Measurements from ENCODE around the gene INCA1. TPM values are rescaled to one million over a fixed set of nuclear protein-coding genes. Genes with fewer than 3 reads are reported as not detected.

Gene INCA1
- total RNA-seq, 1 donor from 2014 or later = 0.62 TPM

DNA sequence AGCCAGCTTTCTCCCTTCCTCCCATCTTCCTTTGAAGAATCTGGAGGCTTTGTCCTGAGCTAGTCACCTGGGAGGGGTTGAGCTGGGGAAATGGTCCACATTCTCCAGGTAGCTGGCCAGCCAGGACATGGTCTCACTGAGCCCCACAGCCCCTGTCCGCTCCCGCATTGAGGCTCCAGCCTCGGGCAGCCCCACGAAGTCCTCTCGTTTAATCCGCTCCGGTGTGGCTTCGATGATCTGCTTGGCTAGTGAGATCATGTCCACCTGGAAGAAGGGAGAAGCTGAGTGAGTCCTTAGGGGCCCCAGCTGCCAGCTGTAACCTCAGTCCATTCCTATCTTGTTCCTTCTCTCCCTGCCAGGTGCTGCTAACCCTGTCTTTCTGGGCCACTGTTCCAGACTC, 27.0 kb downstream of the INCA1 start:
- DNase-seq = no peak

DNA sequence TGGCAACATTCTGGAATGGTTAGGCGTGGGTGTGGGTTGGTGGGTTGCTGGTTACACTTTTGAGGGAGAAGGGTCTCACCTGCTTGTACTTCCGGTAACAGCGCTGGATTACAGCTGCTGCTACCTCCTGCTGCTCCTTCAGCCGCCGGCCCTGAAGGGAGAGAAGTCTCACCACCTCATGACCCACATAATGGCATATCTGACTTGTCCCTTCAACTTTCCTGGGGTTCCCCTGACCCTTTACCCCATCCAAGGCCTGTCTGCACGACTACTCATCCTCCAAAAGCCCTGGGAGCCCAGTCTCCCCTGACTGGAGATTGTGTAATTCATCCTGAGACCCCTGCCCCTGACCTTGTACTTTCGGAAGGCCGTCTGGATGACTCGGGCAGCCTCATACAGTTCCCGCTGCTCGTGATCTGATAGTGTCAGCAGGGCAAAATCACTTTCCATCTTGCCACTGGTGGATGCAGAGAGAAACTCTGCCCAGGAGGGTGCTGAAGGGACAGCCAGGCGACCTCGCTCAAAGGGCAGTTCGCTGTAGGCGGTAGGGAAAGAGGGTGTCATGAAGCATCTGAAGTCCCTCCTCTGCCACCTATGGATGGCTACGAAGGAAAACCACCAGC, 27.7 kb downstream of the INCA1 start:
- no peak for DNase-seq

DNA sequence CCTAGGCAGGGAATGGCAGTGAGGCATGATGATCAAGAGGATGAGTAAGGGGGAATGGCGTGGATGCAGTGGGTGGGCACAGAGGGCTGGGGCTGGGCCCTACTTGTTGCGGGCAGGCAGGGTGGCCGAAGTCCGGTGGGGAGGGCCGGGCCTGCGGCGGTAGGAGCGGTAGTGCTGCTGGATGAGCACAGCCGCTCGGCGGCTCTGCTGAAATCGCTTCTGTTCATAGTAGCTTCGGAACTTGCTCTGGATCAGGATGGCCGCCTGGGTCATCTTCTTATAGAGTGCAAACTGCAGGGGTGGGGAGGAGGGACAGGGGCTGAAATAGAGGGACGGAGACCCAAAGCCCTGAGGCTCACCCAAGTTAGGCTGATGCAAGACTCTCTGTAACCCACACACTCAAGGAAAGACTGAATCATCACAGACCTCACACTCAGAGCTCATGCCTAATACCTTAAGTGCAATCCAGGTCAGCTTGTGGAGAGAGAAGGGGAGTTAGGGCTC, 28.2 kb downstream of the INCA1 start:
- no peak for DNase-seq

DNA sequence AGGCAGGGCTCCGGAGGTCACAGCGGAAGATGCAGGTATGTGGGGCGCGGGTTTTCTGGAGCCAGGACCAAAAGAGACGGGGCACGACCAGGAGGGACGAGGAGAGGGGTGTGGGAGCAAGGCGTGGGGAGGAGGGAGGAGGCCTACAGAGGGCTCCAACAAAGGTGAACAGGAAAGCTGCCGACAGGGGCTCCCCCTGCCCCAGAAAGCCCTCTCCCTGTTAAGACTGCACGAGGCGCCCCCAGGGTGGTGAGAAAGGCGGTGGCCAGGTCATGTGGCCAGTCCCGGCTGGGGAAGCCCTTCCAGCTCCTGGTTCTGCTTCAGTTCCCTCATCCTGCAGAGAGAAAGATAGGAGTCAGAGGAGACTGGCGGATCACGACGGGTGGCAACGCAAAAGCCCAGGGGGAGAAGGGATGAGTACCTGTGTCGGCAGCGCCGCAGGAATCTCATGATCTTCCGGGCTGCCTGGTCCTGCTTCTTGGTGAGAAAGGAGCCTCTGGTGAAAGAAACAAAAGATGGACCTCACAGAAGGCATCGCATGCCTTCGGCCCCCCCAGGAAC, 28.8 kb downstream of the INCA1 start:
- DNase-seq = peak; percentile 40

DNA sequence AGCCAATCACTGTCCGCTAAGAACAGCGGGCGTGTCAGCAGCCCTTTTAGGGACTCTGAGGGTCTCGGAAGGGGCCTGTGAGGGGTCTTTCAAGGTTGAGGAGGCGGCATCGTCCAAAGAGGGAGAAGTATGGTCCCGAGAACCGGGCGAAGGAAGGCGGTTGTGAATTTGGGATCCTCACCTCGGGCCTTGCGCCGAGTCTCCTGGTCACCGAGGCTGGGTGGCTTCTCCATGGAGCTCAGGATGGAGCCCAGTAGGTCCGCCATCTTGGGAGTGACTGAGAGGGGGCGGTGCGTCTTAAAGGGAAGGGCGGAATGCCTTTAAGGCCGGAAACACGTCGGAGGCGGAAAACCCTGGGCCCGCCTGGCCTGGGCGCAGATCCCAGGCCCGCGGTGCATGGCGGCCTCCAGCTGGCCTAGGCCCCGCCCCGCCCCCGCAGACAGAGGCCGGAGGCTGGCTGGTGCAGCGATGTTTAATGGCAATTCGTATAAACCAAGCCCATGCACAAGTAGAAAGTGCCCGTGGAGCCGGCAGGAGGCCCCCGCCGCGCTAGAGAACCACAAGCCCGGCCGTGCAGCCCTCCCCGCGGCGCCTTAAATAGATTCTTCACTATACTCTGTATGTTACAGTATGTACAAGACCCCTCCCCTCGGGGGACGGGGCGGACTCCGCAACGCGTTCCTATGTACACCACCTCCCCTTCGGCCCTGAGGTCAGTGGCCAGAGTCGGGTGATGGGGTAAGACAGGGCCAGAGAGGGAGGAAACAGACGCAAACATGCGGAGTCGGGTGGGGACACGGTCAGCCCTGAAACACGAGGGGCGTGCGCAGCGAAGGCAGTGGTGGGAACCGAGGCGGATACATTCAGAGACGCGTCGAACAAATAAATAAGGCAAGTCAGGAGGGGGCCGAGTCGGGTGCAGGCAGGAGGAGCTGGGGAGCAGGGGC, 29.5 kb downstream of the INCA1 start, which contains the start of gene SPAG7:
Gene SPAG7, minus strand, starts transcription at position 279 of the 947 bp plus-strand sequence. Its CDS starts 13 bp downstream, at position 266.
- DNase-seq = peak; percentile 98

DNA sequence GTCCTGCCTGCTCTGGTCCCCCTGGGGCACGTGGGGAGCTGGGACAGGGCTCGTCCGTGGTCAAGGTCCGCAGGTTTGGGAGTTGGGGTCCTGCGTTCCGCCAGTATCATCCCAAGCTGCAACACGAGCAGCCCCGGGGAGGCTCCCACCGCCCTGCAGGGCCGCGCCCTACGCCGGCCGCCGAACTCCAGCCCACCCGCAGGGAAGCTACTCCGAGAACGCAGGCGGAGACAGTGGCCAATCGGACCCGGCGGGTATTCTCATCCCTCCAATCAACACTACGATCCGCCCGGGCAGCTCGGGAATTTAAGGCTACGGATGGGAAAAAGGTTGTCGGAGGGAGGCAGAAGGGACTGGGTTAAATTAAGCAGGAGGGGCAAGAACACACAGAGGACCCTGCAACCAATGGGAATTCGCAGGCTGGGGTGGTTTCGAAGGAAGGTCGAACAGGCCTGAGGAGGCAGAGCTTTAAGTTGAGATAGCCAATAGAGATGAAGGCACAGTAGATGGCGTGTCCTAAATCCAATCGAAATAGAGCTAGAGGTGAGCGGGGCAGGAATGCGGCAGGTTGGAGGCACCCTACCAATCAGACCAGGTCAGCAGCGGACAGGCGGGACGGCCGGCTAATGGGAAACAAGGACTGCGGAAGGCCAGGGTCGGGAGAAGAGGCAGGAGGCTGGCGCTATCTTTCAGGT, 30.3 kb downstream of the INCA1 start:
- peak; percentile 100 for DNase-seq

DNA sequence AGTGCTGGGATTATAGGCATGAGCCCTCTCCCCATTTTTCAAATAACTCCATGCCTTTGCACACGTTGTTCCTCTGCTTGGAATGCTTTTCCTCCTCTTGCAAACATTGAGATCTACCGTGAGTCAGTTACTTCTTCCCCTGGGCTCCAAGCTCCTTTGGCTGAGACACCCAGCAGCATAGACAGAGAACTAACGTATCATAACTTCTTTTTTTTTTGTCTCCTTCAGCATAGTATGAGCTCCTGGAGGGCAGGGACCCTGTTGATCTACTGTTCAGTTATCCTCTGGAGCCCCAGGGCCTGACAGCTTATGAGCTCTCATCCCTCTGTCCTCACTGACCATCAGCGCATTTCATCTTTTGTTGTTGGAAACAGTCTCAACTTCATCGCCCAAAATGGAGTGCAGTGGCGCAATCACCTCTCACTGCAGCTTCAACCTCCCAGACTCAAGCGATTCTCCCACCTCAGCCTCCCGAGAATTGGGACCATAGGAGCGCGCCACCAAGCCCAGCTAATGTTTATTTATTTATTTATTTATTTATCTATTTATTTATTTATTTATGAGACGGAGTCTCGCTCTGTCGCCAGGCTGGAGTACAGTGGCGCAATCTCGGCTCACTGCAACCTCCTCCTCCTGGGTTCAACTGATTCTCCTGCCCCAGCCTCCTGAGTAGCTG, 31.9 kb downstream of the INCA1 start:
- no peak for DNase-seq

DNA sequence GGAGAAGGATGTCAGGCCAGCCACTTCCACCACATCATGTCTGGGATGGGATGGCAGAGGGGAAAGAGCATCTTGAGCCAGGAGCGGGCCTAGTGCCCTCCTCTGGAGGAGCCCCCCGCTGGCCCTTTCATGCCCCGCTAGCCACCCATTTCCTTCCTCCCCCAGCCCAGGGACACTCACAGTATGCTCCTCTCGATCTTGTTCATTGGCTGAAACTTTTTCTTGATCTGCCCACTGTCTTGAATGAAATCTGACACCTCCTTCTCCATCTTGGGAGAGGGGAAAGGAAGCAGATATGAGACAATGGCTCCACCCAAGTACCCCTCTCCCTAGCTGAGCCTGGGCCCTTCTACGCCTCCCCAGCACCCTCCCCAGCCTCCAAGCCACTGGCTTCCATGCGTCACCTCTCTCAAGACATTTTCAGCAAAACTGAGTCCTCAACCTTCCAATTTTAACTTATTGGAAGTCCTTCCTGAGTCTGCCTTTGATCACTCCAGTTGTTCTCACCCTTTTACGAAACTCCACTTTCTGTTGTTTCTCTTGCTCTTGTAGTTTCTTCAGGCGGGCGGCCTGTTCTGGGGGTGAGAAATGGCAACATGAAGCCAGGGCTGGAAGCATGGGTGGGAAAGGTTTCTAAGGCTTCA, 36.9 kb downstream of the INCA1 start:
- no peak for DNase-seq

DNA sequence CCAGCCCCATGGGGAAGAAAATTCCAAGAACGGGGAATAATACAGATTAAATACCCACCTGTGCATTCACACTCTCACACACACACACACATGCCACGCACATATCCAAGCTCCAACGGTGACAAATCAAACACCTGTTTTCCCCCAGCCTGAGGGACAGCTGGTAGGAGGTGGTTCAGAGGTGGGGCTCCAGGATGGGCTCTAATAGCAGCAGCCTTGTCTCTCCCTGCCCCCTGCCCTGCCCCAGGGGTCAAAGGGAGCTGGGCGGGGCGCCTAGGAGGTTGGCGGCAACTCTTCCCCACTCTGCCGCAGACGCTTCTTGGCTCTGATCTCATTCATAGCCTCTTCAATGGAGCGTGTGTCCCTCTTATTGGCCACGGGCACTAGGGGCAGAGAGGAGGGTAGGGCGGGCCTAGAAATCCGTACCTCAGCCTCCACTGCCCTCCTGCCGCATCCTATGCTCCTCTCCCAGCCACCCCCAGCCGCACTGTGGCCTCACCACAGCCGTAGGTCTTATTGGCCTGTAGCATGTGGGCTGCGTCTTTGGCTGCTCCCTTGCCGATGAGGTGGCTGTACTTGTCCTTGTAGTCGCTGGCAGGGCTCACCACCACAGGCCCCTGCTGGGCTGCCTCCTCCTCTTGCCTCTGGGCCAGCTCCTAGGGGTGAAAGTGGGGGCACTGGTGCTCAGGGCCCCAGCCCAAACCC, 37.9 kb downstream of the INCA1 start:
- no peak for DNase-seq

DNA sequence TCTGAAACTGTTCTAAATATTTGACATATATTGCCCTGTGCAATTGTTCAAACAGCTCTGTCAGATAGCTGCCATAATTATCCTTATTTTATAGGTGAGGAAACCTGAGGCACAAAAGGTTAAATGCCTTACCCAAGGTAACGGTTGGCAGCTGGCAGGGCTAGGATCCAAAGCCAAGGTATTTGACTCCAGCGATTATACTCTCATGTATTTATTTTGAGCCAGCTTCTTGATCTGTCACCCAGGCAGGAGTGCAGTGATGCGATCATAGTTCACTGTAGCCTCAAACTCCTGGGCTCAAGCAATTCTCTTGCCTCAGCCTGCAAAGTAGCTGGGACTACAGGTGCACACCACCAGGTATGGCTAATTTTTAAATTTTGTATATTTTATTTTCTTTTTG, 39.2 kb downstream of the INCA1 start:
- DNase-seq = no peak

DNA sequence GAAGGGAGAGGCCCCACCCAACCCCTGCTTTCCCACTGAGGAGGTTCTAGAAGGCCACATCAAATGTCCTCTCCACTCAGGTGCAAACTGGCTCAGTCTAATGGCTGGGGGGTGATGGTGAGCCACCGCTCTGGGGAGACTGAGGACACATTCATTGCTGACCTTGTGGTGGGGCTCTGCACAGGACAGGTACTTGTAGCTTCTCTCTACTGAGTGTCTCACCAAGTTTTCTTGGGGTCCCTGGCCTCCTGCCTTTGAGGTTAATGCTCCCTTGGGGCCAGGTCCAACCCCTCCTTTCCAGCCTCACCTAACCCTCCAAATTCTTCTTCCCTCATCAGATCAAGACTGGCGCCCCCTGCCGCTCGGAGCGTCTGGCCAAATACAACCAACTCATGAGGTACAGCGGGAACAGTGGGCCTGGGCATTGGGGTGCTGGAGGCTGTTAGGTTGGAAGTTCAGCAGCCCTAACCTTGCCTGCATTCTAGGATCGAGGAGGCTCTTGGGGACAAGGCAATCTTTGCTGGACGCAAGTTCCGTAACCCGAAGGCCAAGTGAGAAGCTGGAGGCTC, 40.7 kb downstream of the INCA1 start:
- no peak for DNase-seq

DNA sequence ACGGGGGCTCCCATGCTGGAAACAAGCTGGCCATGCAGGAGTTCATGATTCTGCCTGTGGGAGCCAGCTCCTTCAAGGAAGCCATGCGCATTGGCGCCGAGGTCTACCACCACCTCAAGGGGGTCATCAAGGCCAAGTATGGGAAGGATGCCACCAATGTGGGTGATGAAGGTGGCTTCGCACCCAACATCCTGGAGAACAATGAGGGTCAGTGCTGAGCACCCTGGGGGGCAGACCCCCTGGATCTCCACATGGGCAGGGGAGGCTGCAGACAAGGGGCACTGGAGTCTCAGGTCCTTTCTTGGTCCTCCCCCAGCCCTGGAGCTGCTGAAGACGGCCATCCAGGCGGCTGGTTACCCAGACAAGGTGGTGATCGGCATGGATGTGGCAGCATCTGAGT, 42.2 kb downstream of the INCA1 start:
- no peak for DNase-seq

DNA sequence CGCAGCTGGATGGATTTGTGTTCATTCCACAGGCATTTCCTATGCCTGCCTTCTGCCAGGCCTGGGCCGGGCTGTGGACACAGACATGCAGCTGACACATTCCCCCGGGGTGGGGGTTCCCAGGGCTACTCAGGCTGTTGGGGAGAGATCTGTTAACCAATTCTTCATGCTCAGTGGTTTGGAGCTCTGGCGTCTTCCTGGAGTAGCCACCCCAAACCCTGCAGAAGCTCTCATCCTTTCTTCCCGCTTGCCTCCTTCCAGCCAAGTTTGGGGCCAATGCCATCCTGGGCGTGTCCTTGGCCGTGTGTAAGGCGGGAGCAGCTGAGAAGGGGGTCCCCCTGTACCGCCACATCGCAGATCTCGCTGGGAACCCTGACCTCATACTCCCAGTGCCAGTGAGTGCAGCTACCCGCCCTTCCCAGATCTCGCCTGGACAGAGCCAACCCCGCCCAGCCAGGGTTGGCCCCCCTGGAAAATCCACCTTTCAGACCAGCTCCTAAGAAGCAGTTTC, 43.8 kb downstream of the INCA1 start:
- peak; percentile 85 for DNase-seq

DNA sequence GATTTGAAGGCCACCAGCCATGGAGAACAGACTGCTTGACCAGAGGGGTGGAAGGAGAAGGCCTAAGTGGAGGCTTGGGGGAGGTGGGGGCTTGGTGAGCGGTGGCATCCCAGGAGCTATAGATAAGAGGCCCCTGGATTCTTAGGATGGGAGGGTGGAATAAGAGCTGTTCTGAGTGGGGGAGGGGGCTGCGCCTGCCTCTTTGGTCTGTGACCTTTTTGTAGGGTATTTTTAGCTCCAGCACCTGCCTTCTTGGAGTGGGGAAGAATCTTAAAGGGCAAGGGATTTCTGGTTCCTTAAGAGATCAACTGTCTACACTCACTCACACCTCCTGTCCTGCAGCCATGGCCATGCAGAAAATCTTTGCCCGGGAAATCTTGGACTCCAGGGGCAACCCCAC, 45.8 kb downstream of the INCA1 start:
- peak; percentile 78 for DNase-seq

DNA sequence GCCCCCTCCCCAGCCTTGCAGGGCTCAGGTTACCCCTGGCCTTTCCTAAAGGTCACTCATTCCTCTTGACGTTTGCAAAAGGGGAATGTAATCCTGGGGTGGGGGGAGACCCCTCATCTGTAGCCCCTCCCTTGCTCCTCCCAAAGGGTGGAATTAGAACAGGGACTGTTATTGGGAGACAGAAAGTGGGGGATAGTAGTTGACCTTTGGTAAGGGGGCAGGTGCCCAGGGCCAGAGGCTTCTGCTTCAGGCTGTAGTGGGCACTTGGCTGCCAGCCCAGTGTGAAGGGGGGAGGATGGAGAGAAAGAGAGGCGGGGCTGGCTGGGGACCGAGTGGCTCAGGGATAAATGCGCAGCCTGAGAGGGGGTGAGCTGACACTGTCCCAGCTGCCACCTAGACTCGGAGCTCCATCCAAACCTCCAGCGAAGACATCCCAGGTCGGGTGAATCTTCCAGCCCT, 46.5 kb downstream of the INCA1 start, which contains the start of gene ENO3:
Gene ENO3, plus strand, starts transcription at position 374 of the 459 bp plus-strand sequence. CDS start 711 bp downstream, outside the sequence.
- peak; percentile 82 for DNase-seq

DNA sequence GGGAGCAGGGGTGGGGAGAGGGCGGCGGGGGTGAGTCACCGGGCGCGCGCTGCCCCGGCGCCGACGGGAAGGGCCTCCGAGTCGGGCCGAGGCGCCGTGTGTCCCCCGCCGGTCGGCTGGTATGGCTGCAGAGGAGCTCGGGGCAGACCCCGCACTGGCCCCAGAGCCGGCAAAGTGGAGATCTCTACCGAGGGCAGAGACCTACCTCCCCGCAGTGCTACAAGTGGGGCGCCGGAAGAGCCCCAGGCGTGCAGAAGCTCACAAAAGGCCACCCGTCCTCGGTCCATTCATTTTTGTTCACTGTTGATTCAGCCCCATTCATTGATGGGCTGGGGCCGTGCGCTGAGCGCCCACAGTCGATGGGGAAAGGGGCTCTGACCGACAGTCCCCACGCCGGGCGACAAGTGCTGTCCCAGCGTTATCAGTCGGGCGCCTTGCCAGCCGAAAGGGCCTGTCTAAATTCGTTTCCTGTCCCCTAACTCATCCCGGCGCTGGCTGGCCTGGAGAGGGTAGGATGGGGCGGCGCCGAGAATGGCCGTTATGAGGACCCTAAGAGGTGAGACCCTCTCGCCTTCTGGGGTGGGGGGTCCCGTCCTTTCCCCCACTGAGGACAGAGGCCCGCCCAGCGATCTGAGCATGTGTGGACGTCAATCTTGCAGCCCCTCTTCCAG, 47.1 kb downstream of the INCA1 start:
- DNase-seq = peak; percentile 75

DNA sequence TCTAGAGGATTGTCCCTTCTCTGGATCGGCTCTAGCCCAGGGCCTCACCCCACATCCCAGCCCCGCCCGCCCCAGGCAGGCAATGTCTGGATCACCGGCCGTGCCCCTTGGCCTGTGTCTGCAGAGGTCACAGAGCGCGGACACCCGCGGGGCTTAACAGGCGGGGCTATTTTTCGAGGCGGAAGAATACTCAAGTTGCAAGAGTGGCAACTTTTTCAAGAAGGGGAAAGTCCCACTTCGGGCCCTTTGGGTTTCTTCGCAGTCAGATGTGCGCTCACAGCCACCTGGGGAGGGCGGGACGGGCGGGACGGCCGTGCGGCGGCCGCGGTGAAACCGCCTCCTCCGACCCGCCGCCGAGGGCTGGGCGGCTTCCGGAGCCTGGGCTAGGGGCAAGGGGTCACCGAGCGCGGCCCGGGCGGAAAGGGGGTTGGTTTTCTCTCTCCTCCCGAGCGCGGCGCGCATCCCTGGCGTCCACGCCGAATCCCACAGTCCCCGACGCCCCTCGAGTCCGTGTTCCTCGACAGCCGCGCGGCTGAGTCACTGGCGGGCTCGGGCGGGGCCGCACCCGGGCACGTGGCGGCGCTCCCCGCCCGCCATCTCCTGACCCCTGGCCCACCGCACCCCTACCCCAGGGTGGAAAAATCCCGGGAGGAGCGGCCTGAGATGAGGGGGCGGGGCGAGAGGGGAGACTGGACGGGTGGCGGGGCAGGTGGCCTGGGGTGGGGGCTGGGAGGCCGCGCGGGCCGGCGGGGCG, 47.8 kb downstream of the INCA1 start:
- DNase-seq = peak; percentile 81

DNA sequence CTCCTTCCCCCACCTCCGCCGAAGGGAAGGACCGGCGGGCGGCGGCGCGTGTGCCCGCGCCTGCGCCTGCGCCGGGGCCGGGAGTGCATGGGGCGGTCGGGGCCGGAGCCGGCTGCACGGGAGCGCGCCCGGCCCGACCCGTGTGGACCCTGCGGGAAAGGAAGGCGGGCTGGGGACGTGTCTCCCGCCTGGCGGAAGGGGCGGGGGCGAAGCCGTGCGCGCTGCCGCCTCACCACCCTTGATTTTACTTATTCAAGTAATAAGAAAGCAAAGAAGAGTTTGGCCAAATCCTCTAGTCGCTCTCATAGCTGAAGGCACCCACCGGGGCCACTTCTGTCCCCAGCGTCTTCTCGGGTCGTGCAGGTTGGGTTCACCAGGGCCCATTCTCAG, 48.4 kb downstream of the INCA1 start:
- peak; percentile 95 for DNase-seq
